ENCODE measurements around the gene NEK6. TPM values are rescaled to one million over a fixed set of nuclear protein-coding genes. Genes with fewer than 3 reads are reported as not detected.

Gene NEK6
- total RNA-seq, 2 experiments from 2014 or later = 0.89 to 1.7 TPM

GRCh38 chr9:124390794-124391658 lies 133.3 kb downstream of the NEK6 start:
- peaks cover 61% of the 10 kb centered on the region for H3K36me3 Mint-ChIP-seq (ENCODE audit: low read depth)

GRCh38 chr9:124392254-124392870 lies 134.6 kb downstream of the NEK6 start:
- CTCF ChIA-PET = interaction anchor here (1.7 to 1.8 kb wide), 2 partner anchors 10 to 22 kb away, joined by 4 read pairs; partner anchors contain the start of gene PSMB7
- Histone ChIP-seq H3K9me3 (ENCODE audit: control insufficient read depth in 1 of 2, insufficient read depth in 1 of 2, low read length in 2 of 2) (no peaks in the 10 kb centered on the region), H3K36me3 (ENCODE audit: insufficient read depth, low read length) (peaks cover 19% of the 10 kb centered on the region), H3K4me3 (ENCODE audit: low read length) (no peak overlapping the region), H3K27ac (ENCODE audit: low read depth in 1 of 2, low read length in 2 of 2) (no peak overlapping the region), H3K4me1 (ENCODE audit: insufficient read depth, low read length) (peaks cover 6% of the 10 kb centered on the region), H3K27me3 (ENCODE audit: control insufficient read depth in 1 of 2, insufficient read depth in 2 of 2, low read length in 2 of 2) (no peaks in the 10 kb centered on the region)
- POLR2A ChIA-PET = no interaction called here
- Mint-ChIP-seq H3K4me1 (ENCODE audit: low read depth) (peaks cover 80% of the 10 kb centered on the region), H3K27me3 (no peaks in the 10 kb centered on the region), H3K36me3 (ENCODE audit: low read depth) (peaks cover 69% of the 10 kb centered on the region), H3K9me3 (no peaks in the 10 kb centered on the region), H3K27ac (no peak overlapping the region), H3K4me3 (no peak overlapping the region)
- TF ChIP-seq CTCF (IDR thresholded peaks at IDR 0.05) = no peak
- peak in 2 of 14 experiments; percentile 25 to 43 for DNase-seq
- intact Hi-C loops (cut with DNase I, micrococcal nuclease) = loop anchor here in 1 of 2 experiments (5.0 kb wide), 1 partner anchor 265 kb away; no protein-coding TSS in a partner anchor
- no peak for ATAC-seq (ENCODE audit: poor library complexity)

More at GRCh38 chr9:124390794-124391658, 133.3 kb downstream of the NEK6 start:
- Histone ChIP-seq H3K27me3 (ENCODE audit: control insufficient read depth in 1 of 2, insufficient read depth in 2 of 2, low read length in 2 of 2) (no peaks in the 10 kb centered on the region), H3K9me3 (ENCODE audit: control insufficient read depth in 1 of 2, insufficient read depth in 1 of 2, low read length in 2 of 2) (no peaks in the 10 kb centered on the region), H3K27ac (ENCODE audit: low read depth in 1 of 2, low read length in 2 of 2) (no peak overlapping the region), H3K36me3 (ENCODE audit: insufficient read depth, low read length) (peaks cover 10% of the 10 kb centered on the region), H3K4me1 (ENCODE audit: insufficient read depth, low read length) (peaks cover 6% of the 10 kb centered on the region), H3K4me3 (ENCODE audit: low read length) (no peak overlapping the region)
- no peak for TF ChIP-seq CTCF (IDR thresholded peaks at IDR 0.05)
- H3K4me3 Mint-ChIP-seq = no peak overlapping the region
- H3K9me3 Mint-ChIP-seq = no peaks in the 10 kb centered on the region
- CTCF ChIA-PET = interaction anchor here (1.7 kb wide), 1 partner anchor 24 kb away, joined by 4 read pairs; the partner anchor contains the start of gene PSMB7
- peaks cover 83% of the 10 kb centered on the region for H3K4me1 Mint-ChIP-seq (ENCODE audit: low read depth)
- DNase-seq (no peak), ATAC-seq (ENCODE audit: poor library complexity) (no peak)
- POLR2A ChIA-PET = interaction anchor here (0.8 kb wide), 1 partner anchor 9 kb away, joined by 3 read pairs; no protein-coding TSS in a partner anchor
- H3K27me3 Mint-ChIP-seq = no peaks in the 10 kb centered on the region
- no peak overlapping the region for H3K27ac Mint-ChIP-seq
- intact Hi-C loops (cut with DNase I, micrococcal nuclease) = loop anchor here in 1 of 2 experiments (5.0 kb wide), 1 partner anchor 264 kb away; no protein-coding TSS in a partner anchor

GRCh38 chr9:124392871-124393460 lies 135.2 kb downstream of the NEK6 start:
- no peaks in the 10 kb centered on the region for H3K27me3 Mint-ChIP-seq
- Histone ChIP-seq H3K27me3 (ENCODE audit: control insufficient read depth in 1 of 2, insufficient read depth in 2 of 2, low read length in 2 of 2) (no peaks in the 10 kb centered on the region), H3K4me3 (ENCODE audit: low read length) (no peak overlapping the region), H3K9me3 (ENCODE audit: control insufficient read depth in 1 of 2, insufficient read depth in 1 of 2, low read length in 2 of 2) (no peaks in the 10 kb centered on the region), H3K27ac (ENCODE audit: low read depth in 1 of 2, low read length in 2 of 2) (no peak overlapping the region), H3K4me1 (ENCODE audit: insufficient read depth, low read length) (peaks cover 6% of the 10 kb centered on the region), H3K36me3 (ENCODE audit: insufficient read depth, low read length) (peaks cover 22% of the 10 kb centered on the region)
- H3K9me3 Mint-ChIP-seq = no peaks in the 10 kb centered on the region
- H3K4me3 Mint-ChIP-seq = no peak overlapping the region
- H3K27ac Mint-ChIP-seq = no peak overlapping the region
- CTCF ChIA-PET = interaction anchor here (1.7 to 1.8 kb wide), 2 partner anchors 9 to 22 kb away, joined by 4 read pairs; partner anchors contain the start of gene PSMB7
- peaks cover 68% of the 10 kb centered on the region for H3K36me3 Mint-ChIP-seq (ENCODE audit: low read depth)
- H3K4me1 Mint-ChIP-seq (ENCODE audit: low read depth) = peaks cover 74% of the 10 kb centered on the region
- POLR2A ChIA-PET = no interaction called here
- intact Hi-C loops (cut with DNase I, micrococcal nuclease) = loop anchor here in 1 of 2 experiments (5.0 kb wide), 1 partner anchor 266 kb away; no protein-coding TSS in a partner anchor
- ATAC-seq (ENCODE audit: poor library complexity) = no peak
- DNase-seq = peak in 2 of 14 experiments; percentile 23 to 43
- TF ChIP-seq CTCF (IDR thresholded peaks at IDR 0.05) = no peak
